GM18907 (cell line): ENCODE measurements around the gene TWIST2.

Experiments
- ATAC-seq: cut with Tn5 transposase; IDR thresholded peaks from one replicate; pipeline ENCODE4 v1.9.1; 2021; ENCODE audit warnings: mild to moderate bottlenecking, moderate library complexity; ENCODE audit not compliant: unreplicated experiment

Gene TWIST2

GRCh38 chr2:238888781-238889180, 40.9 kb downstream of the TWIST2 start:
- no peak for ATAC-seq

- ATAC-seq, result no peak
Observed at GRCh38 chr2:238890131-238890530, 42.2 kb downstream of the TWIST2 start.

GRCh38 chr2:238890618-238891456, 43.0 kb downstream of the TWIST2 start:
- ATAC-seq, result no peak

GRCh38 chr2:238891457-238892203, 43.7 kb downstream of the TWIST2 start:
- ATAC-seq, result no peak

- no peak for ATAC-seq
Observed at GRCh38 chr2:238892204-238892500, 44.3 kb downstream of the TWIST2 start.

- ATAC-seq, result no peak
Observed at GRCh38 chr2:238892796-238893195, 44.9 kb downstream of the TWIST2 start.

GRCh38 chr2:238893349-238894000, 45.6 kb downstream of the TWIST2 start:
- no peak for ATAC-seq

- ATAC-seq, result no peak
Observed at GRCh38 chr2:238894226-238894949, 46.5 kb downstream of the TWIST2 start.

- ATAC-seq, result no peak
Observed at GRCh38 chr2:238894950-238895298, 47.0 kb downstream of the TWIST2 start.

GRCh38 chr2:238895361-238895882, 47.5 kb downstream of the TWIST2 start:
- no peak for ATAC-seq

GRCh38 chr2:238895891-238896600, 48.2 kb downstream of the TWIST2 start:
- ATAC-seq, result no peak

GRCh38 chr2:238896641-238897040, 48.8 kb downstream of the TWIST2 start:
- no peak for ATAC-seq

- ATAC-seq, result no peak
Observed at GRCh38 chr2:238897122-238897880, 49.4 kb downstream of the TWIST2 start.

- ATAC-seq, result no peak
Observed at GRCh38 chr2:238897911-238898311, 50.0 kb downstream of the TWIST2 start.

GRCh38 chr2:238898534-238899281, 50.8 kb downstream of the TWIST2 start:
- ATAC-seq, result no peak

GRCh38 chr2:238899386-238899785, 51.5 kb downstream of the TWIST2 start:
- no peak for ATAC-seq

GRCh38 chr2:238900511-238900910, 52.6 kb downstream of the TWIST2 start:
- ATAC-seq, result no peak

GRCh38 chr2:238901461-238902057, 53.7 kb downstream of the TWIST2 start:
- no peak for ATAC-seq

GRCh38 chr2:238902285-238902684, 54.4 kb downstream of the TWIST2 start:
- ATAC-seq, result no peak
